Inflammatory macrophage treated with lipopolysaccharide for 1 hour (primary cell): ENCODE results near the gene FMN2.
"Not testable (repeated sequence)": the region's sequence is repeated elsewhere in the genome, so short reads cannot be mapped to it uniquely, and the experiment has no call there.

Experiments
- DNase-seq, 2 donors: peaks; one replicate each; pipeline ENCODE4 v3.0.0-alpha.2; 2020 to 2022

Gene FMN2

GRCh38 chr1:240387051-240387450 is 295.4 kb downstream of the FMN2 start:
- DNase-seq, result no peak

- DNase-seq, result no peak
Observed at GRCh38 chr1:240391660-240392260, 300.1 kb downstream of the FMN2 start.

GRCh38 chr1:240394353-240394752 is 302.7 kb downstream of the FMN2 start:
- no peak for DNase-seq

- no peak for DNase-seq
Observed at GRCh38 chr1:240395336-240395735, 303.7 kb downstream of the FMN2 start.

GRCh38 chr1:240399381-240399780 is 307.7 kb downstream of the FMN2 start:
- no peak for DNase-seq

GRCh38 chr1:240401731-240402130 is 310.0 kb downstream of the FMN2 start:
- no peak for DNase-seq

- no peak for DNase-seq
Observed at GRCh38 chr1:240402326-240402725, 310.6 kb downstream of the FMN2 start.

GRCh38 chr1:240404286-240404685 is 312.6 kb downstream of the FMN2 start:
- DNase-seq, result no peak

- DNase-seq, result no peak
Observed at GRCh38 chr1:240405751-240406150, 314.1 kb downstream of the FMN2 start.

GRCh38 chr1:240407407-240407806 is 315.7 kb downstream of the FMN2 start:
- no peak for DNase-seq

GRCh38 chr1:240409615-240410014 is 317.9 kb downstream of the FMN2 start:
- DNase-seq, result no peak

GRCh38 chr1:240413732-240414131 is 322.0 kb downstream of the FMN2 start:
- DNase-seq, result no peak

GRCh38 chr1:240414237-240414636 is 322.6 kb downstream of the FMN2 start:
- DNase-seq, result no peak

- DNase-seq, result not testable (repeated sequence)
Observed at GRCh38 chr1:240415011-240415410, 323.3 kb downstream of the FMN2 start.

GRCh38 chr1:240415532-240415931 is 323.8 kb downstream of the FMN2 start:
- DNase-seq, result no peak

- no peak for DNase-seq
Observed at GRCh38 chr1:240417317-240417716, 325.6 kb downstream of the FMN2 start.

- no peak for DNase-seq
Observed at GRCh38 chr1:240420766-240421165, 329.1 kb downstream of the FMN2 start.

- no peak for DNase-seq
Observed at GRCh38 chr1:240423246-240423924, 331.7 kb downstream of the FMN2 start.

- DNase-seq, result no peak
Observed at GRCh38 chr1:240424740-240425464, 333.2 kb downstream of the FMN2 start.

- DNase-seq, result no peak
Observed at GRCh38 chr1:240426051-240426450, 334.4 kb downstream of the FMN2 start.

GRCh38 chr1:240435996-240436566 is 344.4 kb downstream of the FMN2 start:
- DNase-seq, result no peak

GRCh38 chr1:240441669-240442068 is 350.0 kb downstream of the FMN2 start:
- no peak for DNase-seq

GRCh38 chr1:240445369-240445768 is 353.7 kb downstream of the FMN2 start:
- no peak for DNase-seq
